Measurements from ENCODE around the gene FAM177A1. TPM values are rescaled to one million over a fixed set of nuclear protein-coding genes. Genes with fewer than 3 reads are reported as not detected.

Gene FAM177A1
- total and polyA plus RNA-seq, 2 of the 13 experiments (the other 11 are each of a cell fraction or from before 2014, with no cell fraction given): 72.9 to 119 TPM

- TF ChIP-seq SP140L (CRISPR knock-in tag; IDR thresholded peaks at IDR 0.05; ENCODE audit: borderline replicate concordance) (no peak), TCF12 (IDR thresholded peaks at IDR 0.05) (no peak), TCF12 (CRISPR knock-in tag; IDR thresholded peaks at IDR 0.05) (no peak), ZNF510 (CRISPR knock-in tag; IDR thresholded peaks at IDR 0.05; ENCODE audit: low read depth) (no peak), SRSF1 (optimal IDR thresholded peaks at IDR 0.05; ENCODE audit: low read depth, low read length) (no peak), HDAC2 (CRISPR knock-in tag; IDR thresholded peaks at IDR 0.05) (peak; percentile 50; the same call in 1 of the 2 replicates), NFE2 (CRISPR knock-in tag; IDR thresholded peaks at IDR 0.05) (peak; percentile 89; the same call in 1 of the 2 replicates), PTBP1 (IDR thresholded peaks at IDR 0.05; ENCODE audit: low read depth, low read length, poor library complexity, severe bottlenecking) (no peak), ARID3A (IDR thresholded peaks at IDR 0.05; ENCODE audit: low read depth, low read length) (no peak), KIAA2018 (CRISPR knock-in tag; IDR thresholded peaks at IDR 0.05; ENCODE audit: borderline replicate concordance) (no peak), SETDB1 (CRISPR knock-in tag; IDR thresholded peaks at IDR 0.05; ENCODE audit: borderline replicate concordance) (no peak), TEAD3 (CRISPR knock-in tag; optimal IDR thresholded peaks at IDR 0.05; ENCODE audit: borderline replicate concordance) (peak; percentile 5), ZNF207 (IDR thresholded peaks at IDR 0.05; ENCODE audit: borderline replicate concordance) (no peak), ZBTB42 (CRISPR knock-in tag; IDR thresholded peaks at IDR 0.05) (no peak), ZNF672 (CRISPR knock-in tag; IDR thresholded peaks at IDR 0.05) (no peak), SRSF4 (IDR thresholded peaks at IDR 0.05; ENCODE audit: low read depth, low read length, poor library complexity, severe bottlenecking) (no peak), GMEB2 (CRISPR knock-in tag; IDR thresholded peaks at IDR 0.05; ENCODE audit: low read depth) (no peak), NBN (conservative IDR thresholded peaks at IDR 0.05) (no peak), ZNF354B (CRISPR knock-in tag; IDR thresholded peaks at IDR 0.05) (no peak)
Measured at GRCh38 chr14:35050652-35051051, 4.6 kb downstream of the FAM177A1 start (continued).
